ENCODE data around the gene OGFOD3. TPM values are rescaled to one million over a fixed set of nuclear protein-coding genes. Genes with fewer than 3 reads are reported as not detected.

Gene OGFOD3
- total and polyA plus RNA-seq, 9 of the 15 experiments (the other 6 are each of a cell fraction or from before 2014, with no cell fraction given), result 0.69 to 44.7 (median 18.9) TPM

GRCh38 chr17:82450357-82451106 lies 32.1 kb upstream of the OGFOD3 start, which contains the start of gene CYBC1 (continued):
- TF ChIP-seq, protein P1, sequence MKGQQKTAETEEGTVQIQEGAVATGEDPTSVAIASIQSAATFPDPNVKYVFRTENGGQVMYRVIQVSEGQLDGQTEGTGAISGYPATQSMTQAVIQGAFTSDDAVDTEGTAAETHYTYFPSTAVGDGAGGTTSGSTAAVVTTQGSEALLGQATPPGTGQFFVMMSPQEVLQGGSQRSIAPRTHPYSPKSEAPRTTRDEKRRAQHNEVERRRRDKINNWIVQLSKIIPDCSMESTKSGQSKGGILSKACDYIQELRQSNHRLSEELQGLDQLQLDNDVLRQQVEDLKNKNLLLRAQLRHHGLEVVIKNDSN (CRISPR knock-in tag; IDR thresholded peaks at IDR 0.05), result no peak
- TF ChIP-seq, protein P2, sequence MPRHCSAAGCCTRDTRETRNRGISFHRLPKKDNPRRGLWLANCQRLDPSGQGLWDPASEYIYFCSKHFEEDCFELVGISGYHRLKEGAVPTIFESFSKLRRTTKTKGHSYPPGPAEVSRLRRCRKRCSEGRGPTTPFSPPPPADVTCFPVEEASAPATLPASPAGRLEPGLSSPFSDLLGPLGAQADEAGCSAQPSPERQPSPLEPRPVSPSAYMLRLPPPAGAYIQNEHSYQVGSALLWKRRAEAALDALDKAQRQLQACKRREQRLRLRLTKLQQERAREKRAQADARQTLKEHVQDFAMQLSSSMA (CRISPR knock-in tag; IDR thresholded peaks at IDR 0.05), result no peak
- TF ChIP-seq NUFIP1 (IDR thresholded peaks at IDR 0.05; ENCODE audit: partially characterized antibody) (no peak), HDAC6 (IDR thresholded peaks at IDR 0.05; ENCODE audit: low read depth, low read length) (no peak), DPF2 (IDR thresholded peaks at IDR 0.05) (no peak), ZNF584 (CRISPR knock-in tag; IDR thresholded peaks at IDR 0.05; ENCODE audit: low read depth) (no peak), TBP (optimal IDR thresholded peaks at IDR 0.05; ENCODE audit: low read depth, low read length) (peak; percentile 60), THAP12 (CRISPR knock-in tag; IDR thresholded peaks at IDR 0.05) (peak; percentile 69; the same call in 1 of the 2 replicates), CC2D1A (IDR thresholded peaks at IDR 0.05) (no peak), MCM5 (IDR thresholded peaks at IDR 0.05; ENCODE audit: low read depth) (no peak), KDM4B (IDR thresholded peaks at IDR 0.05; ENCODE audit: borderline replicate concordance in 2 of 2, low read depth in 1 of 2) (no peak), EZH2 (IDR thresholded peaks at IDR 0.05; ENCODE audit: borderline replicate concordance, low read depth, low read length) (no peak), KDM5B (IDR thresholded peaks at IDR 0.05; ENCODE audit: insufficient replicate concordance, low read depth, low read length) (no peak), KAT7 (CRISPR knock-in tag; IDR thresholded peaks at IDR 0.05; ENCODE audit: borderline replicate concordance) (peak; percentile 73; the same call in 1 of the 2 replicates), TEAD1 (CRISPR knock-in tag; IDR thresholded peaks at IDR 0.05) (peak in 1 of 2 experiments; percentile 59; a peak in 1 of 4 replicates), HNRNPL (IDR thresholded peaks at IDR 0.05; ENCODE audit: low read depth, low read length) (no peak), ZSCAN29 (IDR thresholded peaks at IDR 0.05) (no peak), ZNF143 (CRISPR knock-in tag; IDR thresholded peaks at IDR 0.05) (peak; percentile 52; the same call in 1 of the 2 replicates), ZBTB7A (IDR thresholded peaks at IDR 0.05; ENCODE audit: borderline replicate concordance, control insufficient read depth, low read depth, low read length) (peak; percentile 44; the same call in 1 of the 2 replicates)
- TF ChIP-seq, protein P3, sequence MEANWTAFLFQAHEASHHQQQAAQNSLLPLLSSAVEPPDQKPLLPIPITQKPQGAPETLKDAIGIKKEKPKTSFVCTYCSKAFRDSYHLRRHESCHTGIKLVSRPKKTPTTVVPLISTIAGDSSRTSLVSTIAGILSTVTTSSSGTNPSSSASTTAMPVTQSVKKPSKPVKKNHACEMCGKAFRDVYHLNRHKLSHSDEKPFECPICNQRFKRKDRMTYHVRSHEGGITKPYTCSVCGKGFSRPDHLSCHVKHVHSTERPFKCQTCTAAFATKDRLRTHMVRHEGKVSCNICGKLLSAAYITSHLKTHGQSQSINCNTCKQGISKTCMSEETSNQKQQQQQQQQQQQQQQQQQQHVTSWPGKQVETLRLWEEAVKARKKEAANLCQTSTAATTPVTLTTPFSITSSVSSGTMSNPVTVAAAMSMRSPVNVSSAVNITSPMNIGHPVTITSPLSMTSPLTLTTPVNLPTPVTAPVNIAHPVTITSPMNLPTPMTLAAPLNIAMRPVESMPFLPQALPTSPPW (CRISPR knock-in tag; IDR thresholded peaks at IDR 0.05), result peak; percentile 81
- TF ChIP-seq, protein P4, sequence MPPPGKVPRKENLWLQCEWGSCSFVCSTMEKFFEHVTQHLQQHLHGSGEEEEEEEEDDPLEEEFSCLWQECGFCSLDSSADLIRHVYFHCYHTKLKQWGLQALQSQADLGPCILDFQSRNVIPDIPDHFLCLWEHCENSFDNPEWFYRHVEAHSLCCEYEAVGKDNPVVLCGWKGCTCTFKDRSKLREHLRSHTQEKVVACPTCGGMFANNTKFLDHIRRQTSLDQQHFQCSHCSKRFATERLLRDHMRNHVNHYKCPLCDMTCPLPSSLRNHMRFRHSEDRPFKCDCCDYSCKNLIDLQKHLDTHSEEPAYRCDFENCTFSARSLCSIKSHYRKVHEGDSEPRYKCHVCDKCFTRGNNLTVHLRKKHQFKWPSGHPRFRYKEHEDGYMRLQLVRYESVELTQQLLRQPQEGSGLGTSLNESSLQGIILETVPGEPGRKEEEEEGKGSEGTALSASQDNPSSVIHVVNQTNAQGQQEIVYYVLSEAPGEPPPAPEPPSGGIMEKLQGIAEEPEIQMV (tag; conservative IDR thresholded peaks at IDR 0.05; ENCODE audit: low read depth), result no peak
